ENCODE measurements around the gene AGAP2.

GRCh38 chr12:57758552-57759359 lies 20.2 kb upstream of the AGAP2 start:
- TF ChIP-seq CTCF (IDR thresholded peaks at IDR 0.05; ENCODE audit: insufficient read depth, low read length) (no peak), GABPA (IDR thresholded peaks at IDR 0.05; ENCODE audit: low read depth) (no peak)

Measured in HL-60 (cell line).